HG03280 (cell line): ENCODE results near the gene YPEL2.

Experiments used
- ATAC-seq: cut with Tn5 transposase; IDR thresholded peaks from one replicate; pipeline ENCODE4 v1.9.1; 2021; ENCODE audit warnings: mild to moderate bottlenecking, moderate library complexity; ENCODE audit not compliant: unreplicated experiment

The YPEL2 gene

GRCh38 chr17:59427996-59428395 lies 96.5 kb downstream of the YPEL2 start:
- ATAC-seq: no peak

GRCh38 chr17:59428916-59429485 lies 97.5 kb downstream of the YPEL2 start:
- ATAC-seq: no peak

- no peak for ATAC-seq
These were observed 100.1 kb downstream of the YPEL2 start for GRCh38 chr17:59431601-59432000.

- no peak for ATAC-seq
These were observed 101.2 kb downstream of the YPEL2 start for GRCh38 chr17:59432657-59433056.

GRCh38 chr17:59433586-59433985 lies 102.1 kb downstream of the YPEL2 start:
- no peak for ATAC-seq

- no peak for ATAC-seq
These were observed 103.0 kb downstream of the YPEL2 start for GRCh38 chr17:59434429-59434828.

- no peak for ATAC-seq
These were observed 103.8 kb downstream of the YPEL2 start for GRCh38 chr17:59435238-59435637.

- no peak for ATAC-seq
These were observed 105.4 kb downstream of the YPEL2 start for GRCh38 chr17:59436900-59437299.

- ATAC-seq: no peak
These were observed 106.4 kb downstream of the YPEL2 start for GRCh38 chr17:59437791-59438281.

GRCh38 chr17:59439262-59439661 lies 107.8 kb downstream of the YPEL2 start:
- no peak for ATAC-seq

- no peak for ATAC-seq
These were observed 108.3 kb downstream of the YPEL2 start for GRCh38 chr17:59439741-59440211.

- ATAC-seq: no peak
These were observed 109.5 kb downstream of the YPEL2 start for GRCh38 chr17:59440757-59441463.

- ATAC-seq: no peak
These were observed 110.1 kb downstream of the YPEL2 start for GRCh38 chr17:59441464-59442096.

- no peak for ATAC-seq
These were observed 111.7 kb downstream of the YPEL2 start for GRCh38 chr17:59443106-59443505.
